GM12878 (cell line): ENCODE data around the gene TNK2.

ENCODE experiments used
- CEBPB ChIP-seq, 2 experiments: fragments of 150-350 bp in 1 of 2; IDR thresholded peaks; 2 replicates each; pipeline ENCODE4 v1.6.1; 2012 to 2014; ENCODE audit warnings: low read depth in 2 of 2, low read length in 2 of 2, borderline replicate concordance in 1 of 2, inconsistent platforms in 1 of 2
- CHD1 ChIP-seq: IDR thresholded peaks from 2 replicates; pipeline ENCODE4 v1.6.1; 2012; ENCODE audit warnings: low read depth, low read length, improper control_type of control experiment
- MEF2B ChIP-seq: fragments of 450-650 bp; IDR thresholded peaks from 2 replicates; pipeline ENCODE4 v1.6.1; 2018; ENCODE audit warnings: mild to moderate bottlenecking, moderate library complexity; ENCODE audit not compliant: partially characterized antibody, poor library complexity, severe bottlenecking
- RAD21 ChIP-seq: IDR thresholded peaks from 2 replicates; pipeline ENCODE4 v1.6.1; 2011; ENCODE audit warnings: mild to moderate bottlenecking, low read depth, low read length, moderate library complexity; ENCODE audit not compliant: insufficient read depth
- RAD51 ChIP-seq: fragments of 450-650 bp; IDR thresholded peaks from 2 replicates; pipeline ENCODE4 v1.6.1; 2016; ENCODE audit warnings: moderate library complexity, mild to moderate bottlenecking, inconsistent platforms
- TAF1 ChIP-seq: IDR thresholded peaks from 2 replicates; pipeline ENCODE4 v1.6.1; 2011; ENCODE audit warnings: mild to moderate bottlenecking, low read depth, low read length, borderline replicate concordance
- TCF7 ChIP-seq: IDR thresholded peaks from 2 replicates; pipeline ENCODE4 v1.6.1; 2014; ENCODE audit warnings: antibody characterized with exemption, borderline replicate concordance
- ZNF24 ChIP-seq: fragments of 450-650 bp; IDR thresholded peaks from 2 replicates; pipeline ENCODE4 v1.6.1; 2017; ENCODE audit warnings: antibody characterized with exemption, mild to moderate bottlenecking
- TF ChIP-seq, protein P1 (sequence below), 3 experiments: IDR thresholded peaks in 2 of 3; conservative IDR thresholded peaks in 1 of 3; 2 replicates each; pipeline ENCODE4 v1.5.1; 2011; ENCODE audit warnings: low read depth in 3 of 3, low read length in 3 of 3, mild to moderate bottlenecking in 3 of 3, control low read depth in 2 of 3, moderate library complexity in 2 of 3, inconsistent platforms in 1 of 3, mixed read lengths in 1 of 3; ENCODE audit not compliant: control insufficient read depth in 2 of 3, insufficient read depth in 1 of 3; ENCODE audit errors: extremely low read depth in 1 of 3
- TF ChIP-seq, protein P2 (sequence below): IDR thresholded peaks from 2 replicates; pipeline ENCODE4 v1.6.1; 2012; ENCODE audit warnings: low read depth, low read length, improper control_type of control experiment
- TF ChIP-seq, protein P3 (sequence below): fragments of 450-650 bp; IDR thresholded peaks from 2 replicates; pipeline ENCODE4 v1.6.1; 2018; ENCODE audit warnings: borderline replicate concordance, mild to moderate bottlenecking; ENCODE audit not compliant: partially characterized antibody
- TF ChIP-seq, protein P4 (sequence below): IDR thresholded peaks from 2 replicates; pipeline ENCODE4 v1.6.1; 2012; ENCODE audit warnings: improper control_type of control experiment, low read depth, low read length; ENCODE audit not compliant: insufficient replicate concordance
- TF ChIP-seq, protein P5 (sequence below): IDR thresholded peaks from 2 replicates; pipeline ENCODE4 v1.6.1; 2012; ENCODE audit warnings: mild to moderate bottlenecking, low read depth, low read length

DNA sequence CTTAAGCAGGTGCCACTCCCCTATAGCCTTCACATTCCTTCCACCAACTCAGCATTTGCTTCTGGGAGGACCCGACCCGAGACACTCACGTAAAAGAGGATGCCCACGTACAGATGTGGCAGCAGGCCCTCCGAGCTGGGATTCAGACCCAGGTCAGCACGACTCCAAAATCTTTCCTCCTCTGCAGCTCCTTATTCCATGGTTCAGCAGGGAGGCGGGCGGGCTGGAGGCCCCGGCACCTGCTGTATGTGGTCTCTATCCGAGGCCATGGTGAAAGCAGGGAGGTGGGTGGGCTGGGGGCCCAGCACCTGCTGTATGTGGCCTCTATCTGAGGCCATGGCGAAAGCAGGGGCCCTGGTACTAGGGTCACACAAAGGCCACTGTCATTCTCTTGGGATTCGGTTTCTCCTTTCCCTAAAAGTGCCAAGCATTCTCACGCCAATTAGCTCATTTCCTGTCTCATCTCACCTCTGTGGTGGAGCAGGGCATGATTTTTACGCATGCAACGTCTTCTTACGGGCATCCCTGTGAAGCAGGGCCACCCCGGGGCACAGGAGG lies 90.7 kb downstream of the TNK2 start:
- TF ChIP-seq CEBPB (IDR thresholded peaks at IDR 0.05; ENCODE audit: borderline replicate concordance in 1 of 2, low read depth in 2 of 2, low read length in 2 of 2) (no peak), CHD1 (no peak), MEF2B (no peak), RAD51 (no peak), ZNF24 (no peak), TAF1 (no peak), TCF7 (no peak), RAD21 (no peak)
- TF ChIP-seq, protein P1, sequence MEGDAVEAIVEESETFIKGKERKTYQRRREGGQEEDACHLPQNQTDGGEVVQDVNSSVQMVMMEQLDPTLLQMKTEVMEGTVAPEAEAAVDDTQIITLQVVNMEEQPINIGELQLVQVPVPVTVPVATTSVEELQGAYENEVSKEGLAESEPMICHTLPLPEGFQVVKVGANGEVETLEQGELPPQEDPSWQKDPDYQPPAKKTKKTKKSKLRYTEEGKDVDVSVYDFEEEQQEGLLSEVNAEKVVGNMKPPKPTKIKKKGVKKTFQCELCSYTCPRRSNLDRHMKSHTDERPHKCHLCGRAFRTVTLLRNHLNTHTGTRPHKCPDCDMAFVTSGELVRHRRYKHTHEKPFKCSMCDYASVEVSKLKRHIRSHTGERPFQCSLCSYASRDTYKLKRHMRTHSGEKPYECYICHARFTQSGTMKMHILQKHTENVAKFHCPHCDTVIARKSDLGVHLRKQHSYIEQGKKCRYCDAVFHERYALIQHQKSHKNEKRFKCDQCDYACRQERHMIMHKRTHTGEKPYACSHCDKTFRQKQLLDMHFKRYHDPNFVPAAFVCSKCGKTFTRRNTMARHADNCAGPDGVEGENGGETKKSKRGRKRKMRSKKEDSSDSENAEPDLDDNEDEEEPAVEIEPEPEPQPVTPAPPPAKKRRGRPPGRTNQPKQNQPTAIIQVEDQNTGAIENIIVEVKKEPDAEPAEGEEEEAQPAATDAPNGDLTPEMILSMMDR (IDR thresholded peaks at IDR 0.05 in 2 of 3, conservative IDR thresholded peaks at IDR 0.05 in 1 of 3; ENCODE audit: control insufficient read depth in 2 of 3, extremely low read depth in 1 of 3, insufficient read depth in 1 of 3, low read depth in 3 of 3, low read length in 3 of 3) = no peak
- TF ChIP-seq, protein P2, sequence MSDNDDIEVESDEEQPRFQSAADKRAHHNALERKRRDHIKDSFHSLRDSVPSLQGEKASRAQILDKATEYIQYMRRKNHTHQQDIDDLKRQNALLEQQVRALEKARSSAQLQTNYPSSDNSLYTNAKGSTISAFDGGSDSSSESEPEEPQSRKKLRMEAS = no peak
- TF ChIP-seq, protein P3, sequence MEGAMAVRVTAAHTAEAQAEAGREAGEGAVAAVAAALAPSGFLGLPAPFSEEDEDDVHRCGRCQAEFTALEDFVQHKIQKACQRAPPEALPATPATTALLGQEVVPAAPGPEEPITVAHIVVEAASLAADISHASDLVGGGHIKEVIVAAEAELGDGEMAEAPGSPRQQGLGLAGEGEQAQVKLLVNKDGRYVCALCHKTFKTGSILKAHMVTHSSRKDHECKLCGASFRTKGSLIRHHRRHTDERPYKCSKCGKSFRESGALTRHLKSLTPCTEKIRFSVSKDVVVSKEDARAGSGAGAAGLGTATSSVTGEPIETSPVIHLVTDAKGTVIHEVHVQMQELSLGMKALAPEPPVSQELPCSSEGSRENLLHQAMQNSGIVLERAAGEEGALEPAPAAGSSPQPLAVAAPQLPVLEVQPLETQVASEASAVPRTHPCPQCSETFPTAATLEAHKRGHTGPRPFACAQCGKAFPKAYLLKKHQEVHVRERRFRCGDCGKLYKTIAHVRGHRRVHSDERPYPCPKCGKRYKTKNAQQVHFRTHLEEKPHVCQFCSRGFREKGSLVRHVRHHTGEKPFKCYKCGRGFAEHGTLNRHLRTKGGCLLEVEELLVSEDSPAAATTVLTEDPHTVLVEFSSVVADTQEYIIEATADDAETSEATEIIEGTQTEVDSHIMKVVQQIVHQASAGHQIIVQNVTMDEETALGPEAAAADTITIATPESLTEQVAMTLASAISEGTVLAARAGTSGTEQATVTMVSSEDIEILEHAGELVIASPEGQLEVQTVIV = no peak
- TF ChIP-seq, protein P4, sequence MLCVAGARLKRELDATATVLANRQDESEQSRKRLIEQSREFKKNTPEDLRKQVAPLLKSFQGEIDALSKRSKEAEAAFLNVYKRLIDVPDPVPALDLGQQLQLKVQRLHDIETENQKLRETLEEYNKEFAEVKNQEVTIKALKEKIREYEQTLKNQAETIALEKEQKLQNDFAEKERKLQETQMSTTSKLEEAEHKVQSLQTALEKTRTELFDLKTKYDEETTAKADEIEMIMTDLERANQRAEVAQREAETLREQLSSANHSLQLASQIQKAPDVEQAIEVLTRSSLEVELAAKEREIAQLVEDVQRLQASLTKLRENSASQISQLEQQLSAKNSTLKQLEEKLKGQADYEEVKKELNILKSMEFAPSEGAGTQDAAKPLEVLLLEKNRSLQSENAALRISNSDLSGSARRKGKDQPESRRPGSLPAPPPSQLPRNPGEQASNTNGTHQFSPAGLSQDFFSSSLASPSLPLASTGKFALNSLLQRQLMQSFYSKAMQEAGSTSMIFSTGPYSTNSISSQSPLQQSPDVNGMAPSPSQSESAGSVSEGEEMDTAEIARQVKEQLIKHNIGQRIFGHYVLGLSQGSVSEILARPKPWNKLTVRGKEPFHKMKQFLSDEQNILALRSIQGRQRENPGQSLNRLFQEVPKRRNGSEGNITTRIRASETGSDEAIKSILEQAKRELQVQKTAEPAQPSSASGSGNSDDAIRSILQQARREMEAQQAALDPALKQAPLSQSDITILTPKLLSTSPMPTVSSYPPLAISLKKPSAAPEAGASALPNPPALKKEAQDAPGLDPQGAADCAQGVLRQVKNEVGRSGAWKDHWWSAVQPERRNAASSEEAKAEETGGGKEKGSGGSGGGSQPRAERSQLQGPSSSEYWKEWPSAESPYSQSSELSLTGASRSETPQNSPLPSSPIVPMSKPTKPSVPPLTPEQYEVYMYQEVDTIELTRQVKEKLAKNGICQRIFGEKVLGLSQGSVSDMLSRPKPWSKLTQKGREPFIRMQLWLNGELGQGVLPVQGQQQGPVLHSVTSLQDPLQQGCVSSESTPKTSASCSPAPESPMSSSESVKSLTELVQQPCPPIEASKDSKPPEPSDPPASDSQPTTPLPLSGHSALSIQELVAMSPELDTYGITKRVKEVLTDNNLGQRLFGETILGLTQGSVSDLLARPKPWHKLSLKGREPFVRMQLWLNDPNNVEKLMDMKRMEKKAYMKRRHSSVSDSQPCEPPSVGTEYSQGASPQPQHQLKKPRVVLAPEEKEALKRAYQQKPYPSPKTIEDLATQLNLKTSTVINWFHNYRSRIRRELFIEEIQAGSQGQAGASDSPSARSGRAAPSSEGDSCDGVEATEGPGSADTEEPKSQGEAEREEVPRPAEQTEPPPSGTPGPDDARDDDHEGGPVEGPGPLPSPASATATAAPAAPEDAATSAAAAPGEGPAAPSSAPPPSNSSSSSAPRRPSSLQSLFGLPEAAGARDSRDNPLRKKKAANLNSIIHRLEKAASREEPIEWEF = no peak
- TF ChIP-seq, protein P5, sequence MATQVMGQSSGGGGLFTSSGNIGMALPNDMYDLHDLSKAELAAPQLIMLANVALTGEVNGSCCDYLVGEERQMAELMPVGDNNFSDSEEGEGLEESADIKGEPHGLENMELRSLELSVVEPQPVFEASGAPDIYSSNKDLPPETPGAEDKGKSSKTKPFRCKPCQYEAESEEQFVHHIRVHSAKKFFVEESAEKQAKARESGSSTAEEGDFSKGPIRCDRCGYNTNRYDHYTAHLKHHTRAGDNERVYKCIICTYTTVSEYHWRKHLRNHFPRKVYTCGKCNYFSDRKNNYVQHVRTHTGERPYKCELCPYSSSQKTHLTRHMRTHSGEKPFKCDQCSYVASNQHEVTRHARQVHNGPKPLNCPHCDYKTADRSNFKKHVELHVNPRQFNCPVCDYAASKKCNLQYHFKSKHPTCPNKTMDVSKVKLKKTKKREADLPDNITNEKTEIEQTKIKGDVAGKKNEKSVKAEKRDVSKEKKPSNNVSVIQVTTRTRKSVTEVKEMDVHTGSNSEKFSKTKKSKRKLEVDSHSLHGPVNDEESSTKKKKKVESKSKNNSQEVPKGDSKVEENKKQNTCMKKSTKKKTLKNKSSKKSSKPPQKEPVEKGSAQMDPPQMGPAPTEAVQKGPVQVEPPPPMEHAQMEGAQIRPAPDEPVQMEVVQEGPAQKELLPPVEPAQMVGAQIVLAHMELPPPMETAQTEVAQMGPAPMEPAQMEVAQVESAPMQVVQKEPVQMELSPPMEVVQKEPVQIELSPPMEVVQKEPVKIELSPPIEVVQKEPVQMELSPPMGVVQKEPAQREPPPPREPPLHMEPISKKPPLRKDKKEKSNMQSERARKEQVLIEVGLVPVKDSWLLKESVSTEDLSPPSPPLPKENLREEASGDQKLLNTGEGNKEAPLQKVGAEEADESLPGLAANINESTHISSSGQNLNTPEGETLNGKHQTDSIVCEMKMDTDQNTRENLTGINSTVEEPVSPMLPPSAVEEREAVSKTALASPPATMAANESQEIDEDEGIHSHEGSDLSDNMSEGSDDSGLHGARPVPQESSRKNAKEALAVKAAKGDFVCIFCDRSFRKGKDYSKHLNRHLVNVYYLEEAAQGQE = no peak
